ENCODE measurements around the gene ABL1. TPM values are rescaled to one million over a fixed set of nuclear protein-coding genes. Genes with fewer than 3 reads are reported as not detected.

Gene ABL1
- total and polyA plus RNA-seq, 7 donors = 15.5 to 41.0 (median 31.2) TPM

- intact Hi-C loops (cut with DNase I) = no loop called here
- peaks cover 0 to 62% (median 16%) of the 10 kb centered on the region in 3 donors for H3K27me3 ChIP-seq (ENCODE audit: insufficient read depth in 3 of 3, low read length in 2 of 3)
Observed at GRCh38 chr9:130922893-130923610, 88.0 kb downstream of the ABL1 start.

GRCh38 chr9:130923611-130924447, 88.8 kb downstream of the ABL1 start:
- intact Hi-C loops (cut with DNase I) = no loop called here
- DNase-seq (no peak), ATAC-seq (no peak)
- H3K36me3 ChIP-seq (ENCODE audit: insufficient read depth in 1 of 2, low read depth in 1 of 2) = no peaks in the 10 kb centered on the region
- WGBS, 3 donors = 81 to 85% (median 82%) methylated on average over 36 to 42 of the region's 42 CpGs
- H3K4me3 ChIP-seq = no peak overlapping the region
- no peak overlapping the region for H3K27ac ChIP-seq
- no peak for TF ChIP-seq CTCF (IDR thresholded peaks at IDR 0.05)
- H3K9me3 ChIP-seq = no peaks in the 10 kb centered on the region
- peaks cover 0 to 54% (median 16%) of the 10 kb centered on the region in 3 donors for H3K27me3 ChIP-seq (ENCODE audit: insufficient read depth in 3 of 3, low read length in 2 of 3)
- H3K4me1 ChIP-seq = no peaks in the 10 kb centered on the region

More at GRCh38 chr9:130922893-130923610, 88.0 kb downstream of the ABL1 start:
- H3K4me3 ChIP-seq = no peak overlapping the region
- DNase-seq (no peak), ATAC-seq (no peak)
- H3K9me3 ChIP-seq = no peaks in the 10 kb centered on the region
- no peak overlapping the region for H3K27ac ChIP-seq
- 76 to 82% (median 82%) methylated on average over 16 of the region's 16 CpGs for WGBS, 3 donors
- H3K36me3 ChIP-seq (ENCODE audit: insufficient read depth in 1 of 2, low read depth in 1 of 2) = no peaks in the 10 kb centered on the region
- H3K4me1 ChIP-seq = no peaks in the 10 kb centered on the region
- TF ChIP-seq CTCF (IDR thresholded peaks at IDR 0.05) = no peak

GRCh38 chr9:130924448-130924788, 89.4 kb downstream of the ABL1 start:
- ATAC-seq (no peak), DNase-seq (no peak)
- 67 to 80% (median 72%) methylated on average over 6 to 10 of the region's 10 CpGs for WGBS, 3 donors
- no peaks in the 10 kb centered on the region for H3K36me3 ChIP-seq (ENCODE audit: insufficient read depth in 1 of 2, low read depth in 1 of 2)
- no peak overlapping the region for H3K27ac ChIP-seq
- intact Hi-C loops (cut with DNase I) = no loop called here
- no peaks in the 10 kb centered on the region for H3K9me3 ChIP-seq
- H3K4me3 ChIP-seq = no peak overlapping the region
- peaks cover 0 to 54% (median 16%) of the 10 kb centered on the region in 3 donors for H3K27me3 ChIP-seq (ENCODE audit: insufficient read depth in 3 of 3, low read length in 2 of 3)
- no peaks in the 10 kb centered on the region for H3K4me1 ChIP-seq
- no peak for TF ChIP-seq CTCF (IDR thresholded peaks at IDR 0.05)

GRCh38 chr9:130925050-130925678, 90.1 kb downstream of the ABL1 start:
- Histone ChIP-seq H3K27me3 (ENCODE audit: insufficient read depth in 3 of 3, low read length in 2 of 3) (peaks cover 0 to 49% (median 16%) of the 10 kb centered on the region in 3 donors), H3K27ac (no peak overlapping the region), H3K9me3 (no peaks in the 10 kb centered on the region), H3K36me3 (ENCODE audit: insufficient read depth in 1 of 2, low read depth in 1 of 2) (no peaks in the 10 kb centered on the region), H3K4me3 (no peak overlapping the region), H3K4me1 (no peaks in the 10 kb centered on the region)
- ATAC-seq (no peak), DNase-seq (no peak)
- 77 to 79% (median 78%) methylated on average over 15 to 19 of the region's 19 CpGs for WGBS, 3 donors
- no peak for TF ChIP-seq CTCF (IDR thresholded peaks at IDR 0.05)
- intact Hi-C loops (cut with DNase I) = no loop called here
